GM19324 (cell line): ENCODE data around the gene CCDC12.

Source experiments
- ATAC-seq: cut with Tn5 transposase; IDR thresholded peaks from one replicate; pipeline ENCODE4 v1.9.1; 2021; ENCODE audit warnings: mild to moderate bottlenecking, moderate library complexity; ENCODE audit not compliant: unreplicated experiment, low FRiP score

Gene CCDC12

GRCh38 chr3:46976326-46977190 is at the start of gene CCDC12:
CCDC12 (minus strand) TSS chr3:46976745; CDS start chr3:46976732, 13 bp downstream.
- peak; percentile 73 for ATAC-seq

DNA sequence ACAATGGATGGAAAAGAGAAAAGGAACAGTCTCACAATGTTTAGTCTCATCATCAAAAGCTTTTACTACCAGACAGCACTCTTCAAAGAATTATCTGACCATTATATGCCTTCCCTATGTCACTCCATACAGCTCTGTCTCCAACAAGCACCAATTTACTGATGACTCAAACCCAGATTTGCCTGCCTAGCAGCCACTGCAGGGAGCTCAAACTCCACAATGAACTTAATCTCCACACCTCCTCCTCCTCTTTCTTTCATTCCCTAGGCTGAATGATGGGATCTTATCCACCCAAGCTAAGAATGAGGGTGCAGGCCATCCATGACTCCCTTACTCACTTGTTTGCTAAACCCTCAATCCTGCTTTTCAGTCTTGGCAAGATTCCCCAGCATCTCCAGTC is 48.4 kb upstream of the CCDC12 start:
- no peak for ATAC-seq

DNA sequence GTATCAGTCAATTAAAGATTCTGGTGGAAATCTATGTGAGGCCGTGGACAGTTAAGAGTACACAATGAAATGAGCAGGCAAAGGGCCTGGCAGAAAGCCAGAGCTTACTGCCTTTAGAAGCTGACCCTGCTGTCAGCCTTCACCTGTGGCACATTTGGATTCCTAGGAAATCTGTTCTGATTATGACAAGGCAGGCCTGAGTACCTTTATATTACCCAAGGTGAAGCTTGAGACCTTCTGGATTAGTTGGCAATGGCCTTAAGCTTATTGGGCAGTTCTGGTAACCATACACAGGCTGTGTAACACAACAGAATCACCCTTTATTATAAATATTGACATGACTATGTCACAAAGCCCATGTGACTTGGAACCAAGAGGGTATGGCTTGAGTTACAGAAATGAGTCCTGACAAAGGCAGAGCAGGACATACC is 46.1 kb upstream of the CCDC12 start:
- no peak for ATAC-seq

DNA sequence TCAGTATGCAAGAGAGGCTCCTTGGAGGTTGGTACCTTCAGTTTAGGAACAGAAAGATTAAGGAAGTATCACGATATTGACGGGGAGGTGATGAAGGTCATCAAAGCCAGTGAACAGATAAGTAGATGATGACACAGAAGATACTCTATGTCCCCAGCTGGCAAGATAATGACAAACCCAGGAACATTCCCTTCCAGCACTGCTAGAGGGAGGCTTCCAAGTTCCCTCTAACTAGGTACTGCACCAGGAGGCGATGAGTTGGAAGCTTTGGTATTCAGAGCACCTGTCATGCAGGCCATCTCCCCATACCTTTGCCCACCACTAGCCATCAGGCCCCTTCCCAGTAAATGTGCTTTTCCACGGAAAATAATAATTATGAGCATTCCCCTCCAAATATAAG is 43.8 kb upstream of the CCDC12 start:
- no peak for ATAC-seq

DNA sequence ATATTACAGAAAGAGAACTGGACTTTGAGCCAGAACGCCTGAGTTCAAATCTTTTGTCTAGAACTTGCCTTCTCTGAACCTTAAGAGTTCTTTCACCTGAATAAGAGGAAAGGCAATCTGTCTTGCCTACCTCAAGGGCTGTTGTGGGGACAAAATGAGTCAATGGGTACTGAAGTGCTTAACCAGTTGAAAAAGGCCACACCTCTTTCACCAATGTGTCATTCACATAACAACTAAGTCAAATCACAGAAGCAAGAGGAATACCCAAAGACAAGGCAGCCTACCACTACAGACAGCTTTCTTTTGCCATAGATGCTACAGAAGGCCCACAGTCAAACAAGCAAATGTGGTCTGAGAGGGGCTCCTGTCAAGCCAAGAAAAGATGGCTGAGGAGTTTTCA is 42.7 kb upstream of the CCDC12 start:
- ATAC-seq, result no peak

- ATAC-seq, result no peak
Measured at GRCh38 chr3:47018269-47018611, 41.7 kb upstream of the CCDC12 start.

DNA sequence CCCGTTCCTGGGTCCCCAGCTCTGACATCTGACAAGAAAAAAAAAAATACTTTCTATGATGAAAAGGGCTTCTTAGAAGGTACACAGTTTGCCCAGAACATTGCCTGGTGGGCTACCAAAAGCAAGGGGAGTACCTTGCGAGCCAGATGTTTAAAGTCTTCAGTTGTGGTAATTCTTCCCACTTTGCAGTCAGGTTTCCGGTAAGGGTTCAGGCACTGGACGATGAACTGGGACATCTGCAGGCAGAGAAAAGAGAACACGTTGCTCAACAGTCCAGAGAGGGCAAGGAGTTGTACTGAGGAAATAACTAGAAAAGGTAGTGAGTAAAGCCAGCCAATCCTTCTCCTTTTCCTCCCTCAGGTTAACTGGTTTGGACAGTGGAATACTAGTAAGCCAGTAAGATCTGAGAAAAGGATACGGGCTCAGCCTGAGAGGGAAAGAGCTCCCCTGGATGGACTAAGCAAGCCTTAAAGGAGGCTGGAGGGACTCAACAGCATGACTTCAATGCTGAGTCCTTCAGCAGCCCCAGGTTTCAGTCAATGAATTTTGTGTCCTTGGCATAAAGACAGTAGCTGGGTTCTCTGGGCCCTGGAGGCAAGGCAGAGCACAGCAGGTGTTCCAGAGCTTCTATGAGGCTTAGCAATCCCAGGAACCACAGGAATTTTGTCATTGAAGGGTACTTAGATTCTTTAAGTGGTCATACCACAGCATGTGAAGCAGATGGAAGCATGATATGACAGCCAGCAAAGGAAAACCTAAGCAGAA is 41.1 kb upstream of the CCDC12 start:
- no peak for ATAC-seq

DNA sequence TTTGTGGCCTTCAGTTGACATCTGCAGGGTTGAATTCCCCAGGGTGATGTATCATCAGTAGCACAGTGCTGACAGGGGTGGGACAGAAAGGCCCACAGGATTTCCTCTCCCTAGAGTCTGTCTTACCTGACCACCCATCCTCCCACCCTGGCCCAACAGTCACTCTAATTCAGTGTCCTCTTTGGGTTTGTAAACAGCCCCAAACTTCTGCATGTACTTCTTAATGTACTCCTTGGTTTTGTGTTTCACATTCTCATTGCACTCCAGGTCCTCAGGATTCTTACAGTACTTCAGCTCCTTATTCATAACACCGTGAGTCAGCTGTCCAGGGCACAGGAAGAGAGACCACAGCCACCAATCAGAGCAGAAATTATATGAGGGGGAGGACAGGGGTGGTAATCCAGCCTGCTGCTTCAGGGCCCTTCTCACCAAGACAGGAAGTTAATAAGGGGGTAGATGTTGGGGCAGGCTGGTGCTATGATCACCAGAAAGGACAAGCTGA is 40.4 kb upstream of the CCDC12 start:
- ATAC-seq, result no peak

GRCh38 chr3:47016086-47016933 is 39.8 kb upstream of the CCDC12 start:
- no peak for ATAC-seq

- no peak for ATAC-seq
Measured at GRCh38 chr3:47015151-47015550, 38.6 kb upstream of the CCDC12 start.

DNA sequence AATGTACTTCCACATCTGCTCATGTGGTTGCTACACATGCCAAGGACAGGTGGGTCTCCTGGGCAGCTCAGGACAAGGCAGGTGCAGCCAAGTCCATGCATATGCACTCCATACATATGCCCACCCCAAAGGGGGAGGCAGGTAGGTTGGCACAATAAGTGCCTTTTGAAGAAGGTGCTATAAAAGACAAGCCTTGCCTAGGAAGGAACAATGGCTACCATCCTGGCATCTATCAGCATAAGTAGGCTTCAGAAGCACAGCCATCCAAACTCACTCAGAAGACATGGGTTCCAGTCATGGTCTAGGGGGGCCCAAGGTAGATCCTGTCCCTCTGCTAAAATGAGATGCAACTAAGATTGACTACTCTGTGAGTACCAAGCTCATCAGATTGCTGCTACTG is 37.5 kb upstream of the CCDC12 start:
- no peak for ATAC-seq

- ATAC-seq, result no peak
Measured at GRCh38 chr3:47013231-47013630, 36.7 kb upstream of the CCDC12 start.

GRCh38 chr3:47012342-47013230 is 36.0 kb upstream of the CCDC12 start:
- ATAC-seq, result no peak

GRCh38 chr3:47011371-47011770 is 34.8 kb upstream of the CCDC12 start:
- no peak for ATAC-seq

GRCh38 chr3:47010910-47011309 is 34.4 kb upstream of the CCDC12 start:
- no peak for ATAC-seq

- ATAC-seq, result no peak
Measured at GRCh38 chr3:47010111-47010712, 33.7 kb upstream of the CCDC12 start.

DNA sequence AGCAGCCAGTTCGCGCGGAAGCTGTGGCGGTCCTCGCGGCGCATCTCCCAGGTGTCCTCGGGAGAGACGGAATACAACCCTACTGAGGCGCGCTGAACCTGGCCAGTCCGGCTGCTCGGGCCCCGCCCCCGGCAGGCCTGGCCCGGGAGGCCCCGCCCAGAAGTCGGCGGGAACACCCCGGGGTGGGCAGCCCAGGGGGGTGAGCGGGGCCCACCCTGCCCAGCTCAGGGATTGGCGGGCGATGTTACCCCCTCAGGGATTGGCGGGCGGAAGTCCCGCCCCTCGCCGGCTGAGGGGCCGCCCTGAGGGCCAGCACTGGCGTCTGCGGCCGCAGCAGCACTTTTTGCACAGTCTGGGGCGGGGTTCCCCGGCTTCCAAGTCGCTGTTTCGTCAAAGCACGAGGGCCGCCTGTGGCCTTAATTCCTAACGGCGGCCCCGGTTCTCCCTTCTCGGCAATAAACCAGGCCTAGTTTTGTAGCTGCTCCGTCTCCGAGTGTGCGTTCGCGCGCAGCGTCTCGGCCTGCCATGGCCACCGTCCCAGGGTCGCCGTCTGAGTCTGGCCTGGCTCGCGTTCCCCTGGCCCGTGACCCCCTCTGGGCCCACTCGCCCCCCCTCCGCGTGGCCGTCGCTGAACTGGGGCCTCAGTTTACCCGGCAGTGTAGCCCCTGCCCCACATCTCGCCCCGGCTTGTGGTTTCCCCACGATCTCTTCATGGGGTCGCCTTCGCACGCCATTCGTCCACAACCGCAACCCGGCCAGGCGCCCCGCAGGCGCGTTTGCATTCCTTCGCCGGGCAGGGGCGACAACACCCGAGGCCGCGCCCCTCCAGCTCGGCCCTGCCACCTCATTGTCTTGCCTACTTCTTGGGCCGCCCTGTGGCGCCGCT is 32.9 kb upstream of the CCDC12 start:
- peak; percentile 67 for ATAC-seq

DNA sequence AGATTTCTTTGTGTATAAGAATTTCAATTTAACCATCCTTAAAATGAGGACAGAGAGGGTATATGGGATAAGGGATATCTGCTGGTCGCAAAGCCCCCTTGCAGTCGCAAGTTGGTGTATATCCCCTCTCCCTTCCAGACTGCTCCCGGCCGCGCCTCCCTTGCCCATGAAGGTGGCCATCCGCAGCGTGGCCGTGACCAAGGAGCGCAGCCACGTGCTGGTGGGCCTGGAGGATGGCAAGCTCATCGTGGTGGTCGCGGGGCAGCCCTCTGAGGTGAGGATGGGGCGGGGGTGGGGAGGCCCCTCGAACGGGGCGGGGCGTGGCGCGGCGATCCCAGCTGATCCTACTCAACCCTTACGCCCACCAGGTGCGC is 32.3 kb upstream of the CCDC12 start:
- ATAC-seq, result no peak
